ENCODE measurements around the gene FOXL2NB.

Gene FOXL2NB

DNA sequence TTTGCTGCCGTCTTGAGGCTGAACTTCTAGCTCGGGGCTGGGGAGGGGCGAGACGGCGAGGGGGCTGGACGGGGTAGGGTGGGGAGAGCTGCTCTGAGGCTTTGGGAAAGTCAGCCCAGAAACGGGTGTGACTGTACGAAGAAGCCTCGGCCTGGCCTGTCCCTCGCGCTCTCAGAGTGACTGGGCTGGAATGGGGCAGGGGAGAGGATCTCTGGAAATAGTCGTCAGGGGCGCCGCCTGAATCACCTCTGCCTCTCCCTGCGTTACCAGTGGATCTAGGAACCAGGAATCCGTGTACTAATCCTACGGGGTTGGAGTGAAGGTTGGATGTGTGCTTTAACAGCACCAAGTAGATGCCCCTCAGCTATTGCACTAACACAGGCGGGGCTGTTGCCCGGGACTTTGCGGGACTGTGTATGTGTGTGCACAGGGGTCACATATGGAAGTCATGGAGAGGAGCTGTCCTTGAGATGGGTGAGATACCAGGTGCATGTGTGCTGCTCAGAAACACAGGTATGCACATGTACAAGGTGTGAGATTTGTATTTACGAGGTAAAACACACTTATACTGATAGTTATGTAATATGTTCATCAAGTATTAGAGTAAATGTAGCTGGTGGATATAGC lies 591 bp downstream of the FOXL2NB start:
- DNase-seq: no peak

DNA sequence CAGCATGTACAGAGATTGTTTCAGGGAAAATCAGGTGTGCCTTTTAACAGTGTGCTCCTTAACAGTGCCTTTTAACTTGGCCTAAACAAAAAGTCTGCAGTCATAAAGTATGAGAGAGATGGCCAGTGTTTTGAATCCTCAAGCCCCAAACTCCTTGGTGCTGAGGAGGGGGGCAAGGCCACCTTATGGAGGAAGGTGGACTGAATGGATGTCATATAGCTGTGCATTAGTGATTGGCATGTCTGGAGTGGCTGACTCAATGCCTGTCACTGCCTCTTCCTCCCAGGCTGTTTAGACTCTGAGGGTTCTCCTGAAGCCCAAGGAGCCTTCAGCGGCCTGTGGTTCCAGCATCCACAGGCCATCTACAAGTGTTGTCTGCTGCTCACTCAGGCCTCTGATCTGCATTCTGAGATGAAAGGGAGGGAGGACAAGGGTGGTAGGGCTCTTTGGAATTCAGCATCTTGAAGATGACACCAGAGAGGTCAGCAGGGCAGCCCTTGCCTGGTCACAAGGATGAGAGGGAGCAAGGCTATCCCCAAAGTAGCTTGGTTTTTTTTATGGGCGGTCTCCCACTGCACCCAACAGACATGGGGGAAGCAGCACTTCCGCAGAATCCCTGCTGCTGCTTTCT lies 1.5 kb downstream of the FOXL2NB start:
- no peak for DNase-seq

DNA sequence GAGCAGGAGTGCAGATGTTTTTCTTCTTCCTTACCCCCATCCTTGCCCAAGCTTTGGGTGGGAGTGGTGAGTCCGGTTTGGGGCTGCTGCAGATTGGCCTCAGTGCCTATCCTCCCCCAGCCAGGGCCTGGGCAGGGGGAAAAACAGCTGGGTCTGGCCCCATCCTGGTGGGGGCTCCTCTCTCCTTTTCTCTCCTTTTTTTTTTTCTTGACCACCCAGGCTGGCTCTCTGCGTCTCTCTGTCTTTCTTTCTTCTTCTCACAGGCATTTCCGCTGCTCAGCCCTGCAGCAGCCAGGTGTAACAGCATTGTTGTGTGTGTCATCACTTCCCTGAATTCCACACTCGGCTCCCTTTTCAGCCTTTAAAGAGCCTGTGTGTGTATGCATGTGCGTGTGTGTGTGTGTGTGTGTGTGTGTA lies 2.0 kb downstream of the FOXL2NB start:
- DNase-seq: no peak

DNA sequence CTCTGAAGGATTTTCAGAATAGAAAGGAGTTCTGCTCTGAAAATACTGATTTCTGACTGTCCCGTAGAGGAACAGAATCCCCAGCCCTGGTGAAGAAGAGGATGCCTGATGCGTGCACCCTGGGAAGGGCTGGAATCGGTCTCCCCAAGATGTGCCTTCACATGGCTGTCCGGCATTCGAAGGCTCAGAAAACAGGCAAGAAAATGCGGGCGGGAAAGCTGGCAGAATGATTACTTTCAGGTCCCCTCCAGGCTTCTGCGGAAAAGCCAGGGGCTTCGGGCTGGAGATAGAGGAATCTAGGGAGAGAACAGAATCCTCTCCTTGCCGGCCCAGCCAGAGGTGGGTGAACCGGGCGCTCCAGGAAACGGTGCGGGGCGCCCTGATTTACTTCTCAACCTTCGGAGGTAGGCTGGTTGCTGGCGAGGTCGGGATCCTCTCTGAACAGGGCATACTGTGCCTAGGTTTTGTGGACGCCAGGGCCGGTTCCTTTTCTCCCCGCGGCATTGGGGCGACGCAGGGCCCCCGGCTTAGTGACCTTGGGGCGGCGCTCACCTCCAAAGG lies 2.5 kb downstream of the FOXL2NB start:
- DNase-seq: no peak

DNA sequence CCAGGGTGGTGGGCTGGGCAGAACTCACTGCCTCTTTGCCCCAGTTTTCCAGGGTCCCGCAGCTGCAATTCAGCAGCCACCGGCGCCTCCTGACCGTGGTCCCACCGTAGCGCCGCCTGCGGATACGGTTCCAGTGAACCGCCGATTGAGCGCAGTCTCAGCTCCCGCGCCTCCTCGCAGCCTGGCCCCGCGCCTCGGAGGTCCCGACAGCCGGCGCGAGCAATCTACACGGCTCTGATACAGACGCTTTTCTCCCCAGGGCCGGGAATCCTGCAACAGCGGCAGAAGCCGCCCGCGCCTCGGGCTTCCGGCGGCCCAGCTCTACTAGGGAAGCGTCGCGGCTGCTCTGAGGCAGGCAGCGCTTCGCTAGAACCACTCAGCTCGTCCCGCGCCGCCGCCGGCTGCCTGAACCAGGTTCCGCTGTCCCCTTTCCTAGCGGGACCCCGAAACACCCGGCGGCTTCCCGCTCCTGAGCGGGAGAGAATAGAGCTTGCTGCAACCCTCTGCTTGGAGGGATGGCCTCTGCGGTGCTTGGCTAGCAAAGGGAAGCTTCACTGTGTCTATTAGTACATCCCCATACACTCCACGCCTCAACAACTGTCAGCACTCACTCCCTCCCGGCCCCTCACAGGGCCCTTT lies 3.1 kb downstream of the FOXL2NB start:
- DNase-seq: no peak

DNA sequence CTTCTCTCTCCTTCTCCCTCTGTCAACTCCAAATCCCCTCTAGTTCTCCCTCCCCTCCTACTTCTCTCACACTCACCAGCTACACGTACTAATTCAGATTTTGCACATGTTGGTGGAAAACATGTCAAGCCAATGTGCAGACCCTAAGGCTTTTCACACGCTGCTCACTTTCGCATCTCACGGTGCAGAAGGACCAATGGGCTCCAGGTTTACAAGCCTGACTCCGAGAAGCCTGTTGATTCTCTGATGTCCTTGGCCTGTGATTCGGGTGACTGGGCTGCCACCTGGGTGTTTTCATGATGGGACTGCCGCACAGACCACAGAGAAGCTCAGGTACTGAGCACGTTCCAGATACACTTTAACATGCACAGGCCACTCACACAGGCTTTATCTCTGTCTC lies 3.7 kb downstream of the FOXL2NB start:
- DNase-seq: no peak

DNA sequence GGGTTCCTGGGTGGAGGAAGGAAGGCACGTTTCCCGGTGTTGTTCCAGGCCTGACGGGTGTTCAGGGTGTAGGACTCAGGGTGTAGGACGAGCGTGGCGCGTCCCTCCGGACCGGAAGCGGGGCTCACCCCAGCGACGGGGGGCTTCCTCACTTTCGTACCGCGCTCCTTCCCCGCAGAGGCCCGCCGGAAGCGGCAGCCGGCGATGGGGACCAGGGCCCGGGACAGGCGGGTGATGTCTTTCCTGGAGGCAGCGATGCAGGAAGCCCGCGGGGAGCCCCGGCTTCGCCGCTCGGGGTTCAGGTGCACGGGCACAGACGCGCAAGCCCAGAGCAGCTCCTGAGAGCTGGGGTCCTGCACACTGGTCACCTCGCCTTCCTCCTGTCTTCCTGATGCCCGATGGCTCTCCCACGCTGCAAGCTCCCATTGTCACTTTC lies 13.4 kb downstream of the FOXL2NB start:
- no peak for DNase-seq

DNA sequence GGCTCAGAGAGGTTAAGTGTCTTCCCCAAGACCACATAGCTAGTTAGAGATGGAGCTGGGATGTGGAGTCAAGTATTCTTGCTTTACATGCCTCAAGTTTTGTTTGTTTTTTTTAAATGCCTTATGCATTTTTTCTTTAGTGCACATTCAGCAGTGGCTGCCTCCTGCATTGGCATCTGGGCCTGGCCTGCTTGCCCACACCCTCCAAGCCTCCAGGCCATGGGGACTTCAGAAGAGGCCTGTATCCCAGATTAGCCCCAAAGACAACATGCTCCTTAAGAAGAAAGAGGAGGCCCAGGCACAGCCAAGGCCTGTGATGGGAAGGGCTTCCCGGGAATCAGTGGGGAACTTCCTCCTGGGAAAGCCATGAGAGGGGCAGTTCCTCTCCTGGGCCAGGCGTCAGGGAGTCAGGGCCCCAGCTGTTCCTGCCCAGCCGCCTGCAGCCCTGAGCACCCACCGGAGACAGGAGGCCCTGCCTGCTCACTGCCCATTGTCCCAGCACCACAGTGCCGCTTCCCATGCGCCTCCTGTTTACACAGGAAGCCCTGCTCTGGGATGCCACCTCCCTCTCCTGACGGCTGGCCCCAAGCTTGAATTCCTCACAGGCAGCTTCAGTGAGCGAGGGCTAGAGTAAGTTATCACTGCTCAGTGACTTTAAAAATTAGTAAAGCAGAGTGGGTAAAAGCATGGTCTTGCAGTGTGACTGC lies 16.0 kb downstream of the FOXL2NB start:
- DNase-seq: no peak

DNA sequence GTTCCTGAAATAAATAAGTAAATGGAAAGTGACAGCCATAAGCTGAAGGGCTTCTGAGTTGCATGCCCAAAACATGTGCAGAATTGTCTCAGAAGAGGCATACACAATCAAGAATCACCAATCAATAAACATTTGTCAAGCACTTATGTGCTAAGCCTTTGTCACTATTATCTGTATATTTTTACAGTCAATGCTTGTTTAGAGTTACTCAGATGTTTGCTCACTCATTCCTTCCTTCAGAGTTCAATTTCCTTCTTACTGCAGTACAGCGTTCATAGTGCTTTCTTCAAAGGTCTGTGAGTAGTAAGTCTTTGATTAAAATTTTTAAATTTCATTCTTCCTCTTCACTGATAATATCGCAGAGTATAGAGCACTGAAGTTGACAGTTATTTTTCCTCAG lies 17.2 kb downstream of the FOXL2NB start:
- DNase-seq: no peak

DNA sequence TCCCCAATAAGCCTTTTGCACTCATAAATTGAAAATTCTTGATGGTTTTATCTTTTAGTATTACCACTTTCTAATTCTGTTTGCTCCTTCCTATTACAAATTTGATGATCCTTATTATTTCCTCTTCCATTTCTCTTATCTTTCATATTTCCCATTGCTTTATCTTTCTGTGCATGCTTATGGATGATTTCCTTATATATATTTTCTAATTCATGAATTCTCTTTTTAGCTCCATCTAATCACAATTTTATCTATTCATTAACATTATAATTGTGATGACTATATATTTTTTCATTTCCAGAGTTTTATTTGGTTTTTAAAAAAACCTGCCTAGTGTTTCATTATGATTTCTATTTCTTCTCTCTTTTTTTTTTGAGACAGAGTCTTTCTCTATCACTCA lies 17.9 kb downstream of the FOXL2NB start:
- DNase-seq: no peak

DNA sequence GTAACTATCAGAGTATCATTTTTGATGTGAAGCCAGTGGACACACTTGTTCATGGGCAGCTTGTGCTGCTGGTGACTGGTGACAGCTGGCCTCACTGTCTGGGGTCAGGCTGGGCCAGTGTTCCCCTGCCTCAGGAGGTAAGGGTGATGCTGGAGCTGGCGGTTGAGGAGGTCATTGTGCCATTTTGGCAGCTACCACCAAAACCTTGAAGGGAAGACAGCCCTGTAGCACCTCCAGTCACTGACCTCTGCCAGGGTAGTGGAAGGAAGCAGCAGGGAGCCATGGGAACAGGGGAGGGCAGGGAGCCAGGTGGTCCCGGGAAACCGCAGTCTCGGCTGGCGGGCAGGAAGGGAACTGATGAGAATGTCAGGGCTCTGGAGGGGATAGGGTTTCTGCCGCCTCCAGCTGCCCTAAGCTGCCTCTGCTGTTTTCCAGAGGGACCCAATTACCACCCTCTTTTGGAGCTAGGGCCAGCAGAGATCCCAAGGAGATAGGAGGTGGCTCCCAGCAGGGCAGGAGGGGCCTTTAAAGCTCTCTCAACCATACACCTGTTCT lies 24.8 kb downstream of the FOXL2NB start:
- no peak for DNase-seq

DNA sequence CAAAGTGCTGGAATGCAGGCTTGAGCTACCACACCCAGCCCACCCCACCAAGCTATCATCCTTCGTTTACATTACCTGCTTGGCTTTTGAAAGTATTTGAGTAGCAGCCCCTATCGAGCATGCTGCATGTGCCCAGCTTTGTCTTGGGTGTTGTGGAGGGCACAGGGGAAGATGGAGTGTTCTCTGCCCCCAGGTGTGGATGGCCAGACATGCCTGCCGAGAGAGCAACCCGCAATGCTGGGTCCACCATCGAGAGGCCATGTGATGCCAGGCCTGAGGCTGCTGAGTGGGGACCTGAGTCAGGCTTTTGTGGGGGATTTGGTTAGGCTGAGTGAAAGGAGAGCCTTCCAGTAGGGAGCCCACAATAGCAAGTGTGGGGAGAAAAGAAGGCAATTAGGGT lies 25.9 kb downstream of the FOXL2NB start:
- DNase-seq: no peak

DNA sequence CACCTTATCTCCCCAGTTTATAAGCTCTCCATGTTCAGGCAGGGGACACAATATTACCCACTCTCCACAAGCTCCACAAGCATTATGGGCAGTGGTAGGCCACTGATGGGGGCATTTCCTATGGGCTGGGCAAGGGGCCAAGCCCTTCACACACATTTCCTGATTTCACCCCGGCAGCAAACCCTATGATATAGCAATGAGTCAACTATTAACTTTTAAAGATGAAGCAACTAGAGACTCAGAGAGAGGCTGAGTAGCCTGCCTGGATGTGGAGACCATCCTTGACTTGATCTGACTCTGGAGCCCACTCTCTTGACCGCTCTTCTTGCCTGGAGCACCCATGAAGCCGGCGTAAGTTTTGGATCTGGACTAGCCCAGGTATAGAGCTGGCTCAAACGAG lies 27.4 kb downstream of the FOXL2NB start:
- DNase-seq: peak; percentile 33

DNA sequence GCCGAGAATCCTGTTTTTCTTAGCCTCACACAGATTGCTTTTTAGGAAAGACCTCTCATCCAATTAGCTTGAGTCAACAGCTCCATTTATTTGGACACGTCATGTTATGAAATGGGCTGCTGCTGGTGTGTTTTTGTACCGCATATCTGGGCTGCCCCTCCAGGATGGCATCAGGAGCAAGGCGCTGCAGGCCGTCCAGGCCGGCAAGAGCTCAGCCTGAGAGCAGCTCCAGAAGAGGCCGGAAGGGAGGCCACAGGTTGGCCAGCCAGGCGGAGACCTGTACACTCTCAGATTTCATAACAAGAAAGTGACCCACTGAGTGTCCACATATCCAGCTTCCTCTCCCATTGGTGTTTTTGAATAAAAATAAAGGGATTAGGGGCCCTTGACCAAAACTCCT lies 28.3 kb downstream of the FOXL2NB start:
- DNase-seq: no peak

DNA sequence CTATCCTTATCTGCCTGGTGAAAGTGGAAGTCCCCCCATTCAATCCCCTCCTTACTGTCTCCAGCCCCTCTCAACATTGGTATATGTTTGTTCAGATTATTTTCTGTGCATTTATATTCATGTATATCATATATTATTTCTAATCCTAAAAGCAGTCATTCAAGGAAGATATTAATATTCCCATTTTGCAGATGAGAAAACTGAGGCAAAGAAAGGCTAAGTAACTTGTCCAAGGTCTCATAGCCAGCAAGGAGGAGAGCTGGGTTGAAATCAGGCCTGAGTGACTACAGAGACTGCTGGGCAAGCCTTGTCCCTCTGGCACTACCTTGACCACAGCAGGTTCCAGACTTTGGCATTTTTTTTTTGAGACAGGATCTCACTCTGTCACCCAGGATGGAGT lies 29.0 kb downstream of the FOXL2NB start:
- DNase-seq: no peak

DNA sequence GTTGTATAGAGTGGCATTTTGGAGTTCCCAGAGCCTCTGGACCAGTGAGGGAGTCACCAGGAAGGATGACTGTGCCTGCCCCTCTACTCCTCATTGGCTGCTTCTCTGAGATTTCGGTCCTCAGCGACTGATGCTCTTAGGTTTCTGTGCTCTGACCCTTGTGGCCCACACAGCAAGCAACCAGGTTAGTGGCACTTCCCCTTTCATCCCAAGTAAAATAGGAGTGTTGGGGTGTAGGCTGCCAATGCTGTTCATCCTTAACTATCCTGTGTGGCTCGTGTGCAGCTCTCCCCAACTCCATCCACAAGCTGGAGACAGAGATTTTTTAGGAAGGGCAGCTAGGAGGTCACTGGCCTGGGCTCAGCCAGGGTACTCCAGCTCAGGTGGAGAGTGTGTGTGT lies 37.8 kb downstream of the FOXL2NB start:
- DNase-seq: no peak

DNA sequence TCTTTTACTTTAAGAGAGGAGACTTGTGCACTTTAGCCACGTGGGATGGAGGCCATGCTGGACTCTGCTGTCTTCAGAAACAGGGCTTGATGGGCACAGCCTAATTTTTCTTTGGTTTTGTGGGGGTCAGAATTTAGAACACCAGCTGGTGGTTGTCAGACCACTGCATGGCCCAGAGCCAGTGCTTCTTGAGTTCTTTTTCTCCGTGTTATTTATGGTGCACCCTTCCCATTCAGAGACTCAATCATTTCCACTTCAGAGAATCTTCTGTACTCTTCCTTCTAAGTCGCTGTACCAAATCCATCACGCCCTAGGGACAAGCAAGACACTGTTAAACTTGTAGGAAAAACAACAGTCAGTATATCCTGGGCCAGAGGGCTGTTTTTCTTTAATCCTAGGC lies 38.9 kb downstream of the FOXL2NB start:
- no peak for DNase-seq

DNA sequence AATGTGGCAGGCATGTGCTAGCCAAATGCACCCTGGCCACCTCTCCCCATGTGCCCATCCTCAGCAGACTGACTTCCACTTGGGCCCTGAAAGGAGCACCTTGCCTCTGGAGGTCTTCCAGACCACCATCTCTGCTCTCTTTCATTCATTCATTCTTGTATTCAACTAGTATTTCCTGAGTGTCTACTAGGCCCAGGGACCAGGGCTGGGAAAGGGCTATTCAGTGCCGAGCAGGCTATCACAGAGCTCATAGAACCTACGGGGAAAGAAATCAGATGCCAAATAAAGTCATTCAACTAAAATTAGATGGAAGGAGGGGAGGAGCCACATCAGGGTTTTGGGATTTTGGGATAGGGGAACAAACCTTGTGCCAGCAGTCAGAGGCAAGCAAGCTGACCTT lies 40.2 kb downstream of the FOXL2NB start:
- DNase-seq: no peak

DNA sequence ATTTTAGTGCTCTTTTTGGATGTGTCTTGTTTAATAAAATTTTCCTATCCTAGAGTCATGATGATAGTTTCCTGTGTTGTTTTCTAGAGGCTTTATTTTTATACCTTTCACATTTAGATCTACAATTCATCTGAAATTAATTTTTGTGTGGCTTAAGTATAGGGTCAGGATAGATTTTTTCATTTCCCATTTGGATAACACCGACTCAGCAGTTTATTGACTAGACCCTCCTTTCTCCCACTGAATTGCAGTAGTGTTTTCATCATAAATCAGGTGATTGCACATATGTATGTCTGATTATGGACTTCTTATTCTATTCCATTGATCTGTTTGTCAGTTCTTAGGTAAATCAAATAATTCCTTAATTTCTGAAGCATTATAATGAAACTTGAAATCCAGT lies 48.7 kb downstream of the FOXL2NB start:
- no peak for DNase-seq

All from NCI-H226 (cell line).